22Rv1 (cell line): ENCODE data around the gene NOL3.
A peak's percentile ranks its signal among the peaks of the same experiment; 100 is the strongest.

Experiments
- H3K27ac ChIP-seq: fragments of 450-650 bp; 2 replicates; pipeline ENCODE4 v1.5.1; 2017
- ZFX ChIP-seq: fragments of 450-650 bp; IDR thresholded peaks from 2 replicates; pipeline ENCODE4 v1.6.1; 2017; ENCODE audit warnings: antibody characterized with exemption, borderline replicate concordance
- TF ChIP-seq, protein P1 (sequence below): fragments of 450-650 bp; IDR thresholded peaks from 2 replicates; pipeline ENCODE4 v1.5.1; 2017; ENCODE audit warnings: mild to moderate bottlenecking

NOL3 gene

DNA sequence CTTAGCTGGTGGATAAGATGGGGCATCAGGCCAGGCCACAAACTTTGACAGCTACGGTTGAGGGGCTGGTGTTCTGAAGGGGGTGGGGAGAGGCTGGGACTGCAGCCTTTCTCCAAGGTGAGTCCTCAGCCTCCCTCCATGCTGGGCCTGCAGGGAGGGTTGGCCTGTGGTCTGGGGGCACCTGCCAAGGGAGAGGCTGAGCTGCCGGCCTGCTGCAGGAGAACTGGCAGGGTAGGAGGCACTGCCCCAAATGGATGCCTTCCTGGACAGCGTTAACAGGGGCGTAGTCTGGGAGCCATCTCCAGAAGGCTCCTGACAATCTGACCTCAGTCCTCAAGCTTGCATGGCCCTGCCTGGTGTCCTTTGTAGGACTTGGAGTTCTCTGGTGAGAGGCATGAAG is 33.7 kb downstream of the NOL3 start:
- TF ChIP-seq, protein P1, sequence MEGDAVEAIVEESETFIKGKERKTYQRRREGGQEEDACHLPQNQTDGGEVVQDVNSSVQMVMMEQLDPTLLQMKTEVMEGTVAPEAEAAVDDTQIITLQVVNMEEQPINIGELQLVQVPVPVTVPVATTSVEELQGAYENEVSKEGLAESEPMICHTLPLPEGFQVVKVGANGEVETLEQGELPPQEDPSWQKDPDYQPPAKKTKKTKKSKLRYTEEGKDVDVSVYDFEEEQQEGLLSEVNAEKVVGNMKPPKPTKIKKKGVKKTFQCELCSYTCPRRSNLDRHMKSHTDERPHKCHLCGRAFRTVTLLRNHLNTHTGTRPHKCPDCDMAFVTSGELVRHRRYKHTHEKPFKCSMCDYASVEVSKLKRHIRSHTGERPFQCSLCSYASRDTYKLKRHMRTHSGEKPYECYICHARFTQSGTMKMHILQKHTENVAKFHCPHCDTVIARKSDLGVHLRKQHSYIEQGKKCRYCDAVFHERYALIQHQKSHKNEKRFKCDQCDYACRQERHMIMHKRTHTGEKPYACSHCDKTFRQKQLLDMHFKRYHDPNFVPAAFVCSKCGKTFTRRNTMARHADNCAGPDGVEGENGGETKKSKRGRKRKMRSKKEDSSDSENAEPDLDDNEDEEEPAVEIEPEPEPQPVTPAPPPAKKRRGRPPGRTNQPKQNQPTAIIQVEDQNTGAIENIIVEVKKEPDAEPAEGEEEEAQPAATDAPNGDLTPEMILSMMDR: no peak
- TF ChIP-seq ZFX: no peak
- H3K27ac ChIP-seq: 0 out of 2 replicates have a peak overlapping the region, but pooled peaks have one; percentile 73

- H3K27ac ChIP-seq: peak overlapping the region; percentile 73
- no peak for TF ChIP-seq ZFX
- TF ChIP-seq, protein P1: no peak
These were observed 35.9 kb downstream of the NOL3 start for GRCh38 chr16:67206129-67206837.

- TF ChIP-seq, protein P1: no peak
- TF ChIP-seq ZFX: no peak
- H3K27ac ChIP-seq: peak overlapping the region; percentile 73
These were observed 36.5 kb downstream of the NOL3 start for GRCh38 chr16:67206838-67207248.

GRCh38 chr16:67207249-67208091 is 37.1 kb downstream of the NOL3 start:
- TF ChIP-seq ZFX: no peak
- TF ChIP-seq, protein P1: no peak
- H3K27ac ChIP-seq: peak overlapping the region; percentile 73

DNA sequence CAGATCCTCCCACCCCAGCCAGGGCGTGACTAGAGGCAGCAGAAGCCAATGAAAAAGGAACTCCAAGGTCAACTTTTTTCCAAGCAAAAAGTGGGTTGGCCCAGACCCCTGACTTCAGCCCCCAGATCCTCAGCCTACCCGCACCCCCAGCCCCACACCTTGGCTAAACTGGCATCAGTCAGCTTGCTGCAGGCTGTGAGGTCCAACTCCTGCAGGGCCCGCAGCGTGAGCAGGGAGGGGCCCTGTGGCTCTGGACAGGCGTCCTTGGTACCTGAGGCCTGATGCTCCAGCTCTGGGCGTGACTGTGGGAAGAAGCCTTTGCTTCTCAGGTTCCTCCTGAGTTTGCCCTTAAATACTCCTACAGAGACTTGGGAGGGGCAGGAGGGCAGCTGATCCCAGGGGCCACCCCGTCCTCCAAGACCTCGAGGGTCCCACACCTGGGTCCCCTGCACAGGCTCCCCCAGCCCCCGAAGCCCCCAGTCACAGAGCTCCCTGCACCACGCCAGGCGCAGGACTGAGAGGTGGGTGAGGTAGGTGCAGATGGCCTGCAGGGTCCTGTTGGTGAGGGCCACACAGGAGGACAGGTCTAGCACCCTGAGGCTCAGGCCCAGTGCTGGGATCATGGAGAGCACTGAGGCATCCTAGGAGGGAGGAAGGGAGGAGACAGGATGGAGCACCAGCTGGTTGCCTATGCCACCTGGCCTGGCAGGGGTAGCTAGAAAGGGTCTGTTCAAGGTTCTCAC is 38.0 kb downstream of the NOL3 start:
- peak overlapping the region; percentile 73 for H3K27ac ChIP-seq
- TF ChIP-seq ZFX: no peak
- TF ChIP-seq, protein P1: no peak

DNA sequence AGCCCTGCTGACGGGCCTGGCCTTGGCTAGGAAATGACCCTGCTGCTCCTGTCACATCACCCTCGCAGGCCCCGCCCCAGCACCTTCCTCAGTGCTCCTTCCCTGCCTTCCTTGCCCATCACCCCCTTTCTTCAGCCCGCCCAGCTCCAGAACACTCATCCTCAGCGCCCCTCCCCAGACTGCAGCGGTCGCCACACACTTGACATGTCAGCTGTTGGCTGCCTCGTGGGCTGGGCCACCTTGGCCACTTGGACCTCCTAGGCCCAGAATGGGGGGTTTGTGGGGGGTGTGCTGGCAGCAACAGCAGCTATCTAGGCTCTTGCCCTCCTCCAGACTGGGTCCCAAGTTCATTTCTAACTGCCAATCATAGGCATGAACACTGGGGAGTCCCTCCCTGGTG is 39.2 kb downstream of the NOL3 start:
- TF ChIP-seq, protein P1: no peak
- TF ChIP-seq ZFX: no peak
- H3K27ac ChIP-seq: no peak overlapping the region
